SU-DHL-6 (cell line): ENCODE measurements around the gene TBC1D23.
"Not testable (repeated sequence)": the region's sequence is repeated elsewhere in the genome, so short reads cannot be mapped to it uniquely, and the experiment has no call there.

ENCODE experiments used
- H2AFZ ChIP-seq: fragments of 200-600 bp; sonication (generic); 2 replicates; pipeline ENCODE4 v1.6.1; 2014; ENCODE audit warnings: low read depth, mild to moderate bottlenecking, moderate library complexity, mixed read lengths, antibody characterized with exemption, low read length; ENCODE audit not compliant: severe bottlenecking
- H3F3A ChIP-seq: fragments of 200-600 bp; shearing (Covaris generic); 2 replicates; pipeline ENCODE4 v1.6.0; 2016; ENCODE audit warnings: antibody characterized with exemption, mild to moderate bottlenecking; ENCODE audit not compliant: insufficient read depth
- H3K27ac ChIP-seq: fragments of 200-600 bp; sonication (generic); 2 replicates; pipeline ENCODE4 v1.5.1; 2016; ENCODE audit warnings: low read depth, mild to moderate bottlenecking, low read length, moderate library complexity, mixed read lengths
- H3K27me3 ChIP-seq: fragments of 200-600 bp; sonication (generic), shearing (Covaris generic); 2 replicates; pipeline ENCODE4 v1.6.0; 2014; ENCODE audit warnings: mild to moderate bottlenecking, low read length
- H3K36me3 ChIP-seq: fragments of 200-600 bp; sonication (generic); 2 replicates; pipeline ENCODE4 v1.6.1; 2014; ENCODE audit warnings: mild to moderate bottlenecking, low read length, mixed read lengths
- H3K4me2 ChIP-seq: fragments of 300-600, 200-600 bp; shearing (Covaris generic), sonication (generic); 2 replicates; pipeline ENCODE4 v1.6.0; 2014; ENCODE audit warnings: low read length, low read depth, mild to moderate bottlenecking; ENCODE audit not compliant: poor library complexity, severe bottlenecking
- H3K4me3 ChIP-seq: fragments of 200-600 bp; sonication (generic); 2 replicates; pipeline ENCODE4 v1.5.1; 2014; ENCODE audit warnings: antibody characterized with exemption, low read length, mild to moderate bottlenecking, mixed read lengths; ENCODE audit not compliant: insufficient read depth, poor library complexity, severe bottlenecking
- H3K79me2 ChIP-seq: fragments of 200-600 bp; sonication (generic); 2 replicates; pipeline ENCODE4 v1.6.1; 2014; ENCODE audit warnings: mild to moderate bottlenecking, low read length, moderate library complexity; ENCODE audit not compliant: insufficient read depth
- H3K9ac ChIP-seq: fragments of 200-600 bp; sonication (generic); 2 replicates; pipeline ENCODE4 v1.7.0; 2014; ENCODE audit warnings: mild to moderate bottlenecking, low read length
- H3K9me2 ChIP-seq: fragments of 200-600 bp; sonication (generic); replicated peaks from 2 replicates; pipeline ENCODE4 v1.6.1; 2014; ENCODE audit warnings: low read length; ENCODE audit not compliant: insufficient read depth
- H3K9me3 ChIP-seq: fragments of 200-600 bp; sonication (generic); 2 replicates; pipeline ENCODE4 v1.6.1; 2014; ENCODE audit warnings: low read length, mixed read lengths; ENCODE audit not compliant: insufficient read depth
- H4K20me1 ChIP-seq: fragments of 200-600 bp; sonication (generic); 2 replicates; pipeline ENCODE4 v1.6.1; 2014; ENCODE audit warnings: low read depth, mild to moderate bottlenecking, antibody characterized with exemption, low read length, moderate library complexity, mixed read lengths
- EZH2phosphoT487 ChIP-seq: fragments of 200-600 bp; sonication (generic), shearing (Covaris generic); conservative IDR thresholded peaks from 2 replicates; pipeline ENCODE4 v1.6.1; 2018; ENCODE audit warnings: mild to moderate bottlenecking, antibody characterized with exemption, low read length, moderate library complexity, mixed read lengths
- TF ChIP-seq, protein P1 (sequence below): fragments of 200-600 bp; sonication (generic); IDR thresholded peaks from one replicate; pipeline ENCODE4 v1.5.1; 2017; ENCODE audit warnings: antibody characterized with exemption, mild to moderate bottlenecking, low read length, moderate library complexity; ENCODE audit not compliant: insufficient read depth, poor library complexity, severe bottlenecking

Gene TBC1D23

DNA sequence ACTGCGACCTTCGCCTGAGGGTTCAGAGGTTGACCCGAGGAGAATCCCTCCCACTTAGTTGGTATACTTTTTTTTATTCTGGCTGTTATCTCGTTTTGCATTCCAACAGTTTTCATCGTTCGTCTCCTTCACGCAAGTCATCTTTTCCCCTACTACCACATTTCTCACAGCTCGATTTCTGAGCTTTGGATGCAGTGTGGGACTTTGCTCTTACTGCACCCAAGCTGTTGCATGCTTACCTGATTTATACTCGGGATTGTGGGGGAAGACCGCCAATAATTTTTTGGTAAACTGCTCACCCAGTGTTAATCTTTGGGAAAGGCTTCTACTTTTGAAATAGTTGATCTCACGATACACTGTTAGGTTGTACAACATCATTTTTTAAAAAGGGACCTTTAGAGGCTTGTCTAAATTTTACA is 702 bp downstream of the TBC1D23 start:
- no peaks in the 10 kb centered on the region for H3F3A ChIP-seq
- peak overlapping the region; percentile 89 for H3K4me3 ChIP-seq
- H4K20me1 ChIP-seq, result no peaks in the 10 kb centered on the region
- peaks cover 44% of the 10 kb centered on the region for H3K79me2 ChIP-seq
- H3K9me2 ChIP-seq, result no peaks in the 10 kb centered on the region
- no peaks in the 10 kb centered on the region for H3K9me3 ChIP-seq
- H3K36me3 ChIP-seq, result no peaks in the 10 kb centered on the region
- no peak overlapping the region for H3K27ac ChIP-seq
- H3K27me3 ChIP-seq, result no peaks in the 10 kb centered on the region
- H3K9ac ChIP-seq, result peak overlapping the region; percentile 76
- H3K4me2 ChIP-seq, result peak overlapping the region; percentile 93
- TF ChIP-seq, protein P1, sequence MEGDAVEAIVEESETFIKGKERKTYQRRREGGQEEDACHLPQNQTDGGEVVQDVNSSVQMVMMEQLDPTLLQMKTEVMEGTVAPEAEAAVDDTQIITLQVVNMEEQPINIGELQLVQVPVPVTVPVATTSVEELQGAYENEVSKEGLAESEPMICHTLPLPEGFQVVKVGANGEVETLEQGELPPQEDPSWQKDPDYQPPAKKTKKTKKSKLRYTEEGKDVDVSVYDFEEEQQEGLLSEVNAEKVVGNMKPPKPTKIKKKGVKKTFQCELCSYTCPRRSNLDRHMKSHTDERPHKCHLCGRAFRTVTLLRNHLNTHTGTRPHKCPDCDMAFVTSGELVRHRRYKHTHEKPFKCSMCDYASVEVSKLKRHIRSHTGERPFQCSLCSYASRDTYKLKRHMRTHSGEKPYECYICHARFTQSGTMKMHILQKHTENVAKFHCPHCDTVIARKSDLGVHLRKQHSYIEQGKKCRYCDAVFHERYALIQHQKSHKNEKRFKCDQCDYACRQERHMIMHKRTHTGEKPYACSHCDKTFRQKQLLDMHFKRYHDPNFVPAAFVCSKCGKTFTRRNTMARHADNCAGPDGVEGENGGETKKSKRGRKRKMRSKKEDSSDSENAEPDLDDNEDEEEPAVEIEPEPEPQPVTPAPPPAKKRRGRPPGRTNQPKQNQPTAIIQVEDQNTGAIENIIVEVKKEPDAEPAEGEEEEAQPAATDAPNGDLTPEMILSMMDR, result no peak
- no peak for TF ChIP-seq EZH2phosphoT487
- H2AFZ ChIP-seq, result peak overlapping the region; percentile 75

- H3K9me2 ChIP-seq, H3K9ac ChIP-seq, H3K4me3 ChIP-seq, H3K27me3 ChIP-seq, H3F3A ChIP-seq, H4K20me1 ChIP-seq, H3K27ac ChIP-seq, H3K4me2 ChIP-seq, H2AFZ ChIP-seq, H3K9me3 ChIP-seq, H3K36me3 ChIP-seq: not testable (repeated sequence)
- peaks cover 50% of the 10 kb centered on the region for H3K79me2 ChIP-seq
Observed at GRCh38 chr3:100262925-100263324, 2.1 kb downstream of the TBC1D23 start.

DNA sequence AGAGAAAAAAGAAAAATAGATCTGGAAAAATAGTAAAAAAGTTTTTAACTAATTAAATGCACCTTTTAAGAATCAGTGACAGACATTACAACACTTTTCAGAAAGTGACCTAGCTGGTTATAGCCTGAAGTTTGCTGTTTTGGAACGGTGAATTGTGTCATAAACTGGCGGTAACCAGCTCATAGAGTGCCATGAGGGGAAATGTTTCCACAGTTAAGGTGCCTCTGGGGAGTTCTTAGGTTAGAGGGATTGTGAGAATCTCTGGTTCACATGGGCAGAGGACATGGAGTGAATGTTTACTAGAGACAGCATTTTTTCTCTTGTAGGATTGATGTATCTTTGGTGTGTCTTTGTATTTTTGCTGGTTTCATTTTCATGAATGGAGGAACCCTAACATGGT is 2.8 kb downstream of the TBC1D23 start:
- no peak for TF ChIP-seq EZH2phosphoT487
- TF ChIP-seq, protein P1, result no peak
- Histone ChIP-seq H3K9me2 (no peaks in the 10 kb centered on the region), H3K9ac (no peak overlapping the region), H2AFZ (no peak overlapping the region), H3K4me2 (no peak overlapping the region), H3K9me3 (no peaks in the 10 kb centered on the region), H3K27ac (no peak overlapping the region), H3K36me3 (no peaks in the 10 kb centered on the region), H3F3A (no peaks in the 10 kb centered on the region), H4K20me1 (no peaks in the 10 kb centered on the region), H3K4me3 (no peak overlapping the region), H3K79me2 (peaks cover 50% of the 10 kb centered on the region), H3K27me3 (no peaks in the 10 kb centered on the region)

DNA sequence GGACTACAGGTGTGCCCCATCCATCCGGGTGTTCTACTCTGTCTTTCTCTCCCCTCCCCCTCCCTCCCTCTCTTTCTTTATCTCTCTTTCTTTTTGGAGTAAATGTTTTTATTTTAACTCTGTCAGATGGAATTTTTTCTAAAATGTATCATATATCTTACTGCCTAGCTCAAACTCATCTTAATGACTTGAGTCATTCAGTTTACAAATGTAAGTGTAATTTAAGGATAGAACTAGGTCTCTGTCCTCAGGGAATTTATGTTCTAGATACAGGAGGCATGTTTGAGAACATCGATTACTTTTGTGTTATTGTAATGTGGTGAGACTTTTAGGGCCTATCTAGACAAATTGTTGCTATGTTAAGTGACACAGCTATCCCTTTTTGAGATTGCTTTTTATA is 3.5 kb downstream of the TBC1D23 start:
- H3K9ac ChIP-seq, result no peak overlapping the region
- H3K4me3 ChIP-seq, result no peak overlapping the region
- H3K9me3 ChIP-seq, result no peaks in the 10 kb centered on the region
- no peaks in the 10 kb centered on the region for H3F3A ChIP-seq
- no peak overlapping the region for H2AFZ ChIP-seq
- H3K36me3 ChIP-seq, result no peaks in the 10 kb centered on the region
- H3K9me2 ChIP-seq, result no peaks in the 10 kb centered on the region
- TF ChIP-seq EZH2phosphoT487, result no peak
- TF ChIP-seq, protein P1, result no peak
- H3K27me3 ChIP-seq, result no peaks in the 10 kb centered on the region
- no peaks in the 10 kb centered on the region for H4K20me1 ChIP-seq
- no peak overlapping the region for H3K4me2 ChIP-seq
- H3K27ac ChIP-seq, result no peak overlapping the region
- peaks cover 50% of the 10 kb centered on the region for H3K79me2 ChIP-seq
